Measurements from ENCODE around the gene FIBCD1. TPM values are rescaled to one million over a fixed set of nuclear protein-coding genes. Genes with fewer than 3 reads are reported as not detected.

FIBCD1 gene
- total RNA-seq, 6 experiments from 2014 or later, result not detected

DNA sequence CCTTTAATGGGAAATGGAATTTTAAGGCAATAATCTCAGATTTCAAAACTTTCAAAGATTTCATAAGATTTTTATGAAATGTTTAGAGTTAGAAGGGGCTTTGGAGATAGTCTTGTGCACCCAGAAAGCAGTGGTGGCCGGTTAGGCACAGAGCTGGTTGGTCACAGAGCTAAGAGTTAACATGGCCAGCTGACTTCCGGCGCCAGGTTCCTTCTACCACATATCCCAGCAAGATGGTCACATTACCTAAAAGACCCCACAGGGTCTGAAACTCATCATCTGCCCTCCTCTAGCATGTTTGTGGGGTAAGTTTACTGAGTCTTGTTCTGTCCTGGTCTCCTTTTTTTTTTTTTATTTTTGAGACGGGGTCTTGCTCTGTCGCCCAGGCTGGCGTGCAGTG lies 61.7 kb downstream of the FIBCD1 start:
- TF ChIP-seq POLR2A (IDR thresholded peaks at IDR 0.05), result no peak
- TF ChIP-seq, protein P1, sequence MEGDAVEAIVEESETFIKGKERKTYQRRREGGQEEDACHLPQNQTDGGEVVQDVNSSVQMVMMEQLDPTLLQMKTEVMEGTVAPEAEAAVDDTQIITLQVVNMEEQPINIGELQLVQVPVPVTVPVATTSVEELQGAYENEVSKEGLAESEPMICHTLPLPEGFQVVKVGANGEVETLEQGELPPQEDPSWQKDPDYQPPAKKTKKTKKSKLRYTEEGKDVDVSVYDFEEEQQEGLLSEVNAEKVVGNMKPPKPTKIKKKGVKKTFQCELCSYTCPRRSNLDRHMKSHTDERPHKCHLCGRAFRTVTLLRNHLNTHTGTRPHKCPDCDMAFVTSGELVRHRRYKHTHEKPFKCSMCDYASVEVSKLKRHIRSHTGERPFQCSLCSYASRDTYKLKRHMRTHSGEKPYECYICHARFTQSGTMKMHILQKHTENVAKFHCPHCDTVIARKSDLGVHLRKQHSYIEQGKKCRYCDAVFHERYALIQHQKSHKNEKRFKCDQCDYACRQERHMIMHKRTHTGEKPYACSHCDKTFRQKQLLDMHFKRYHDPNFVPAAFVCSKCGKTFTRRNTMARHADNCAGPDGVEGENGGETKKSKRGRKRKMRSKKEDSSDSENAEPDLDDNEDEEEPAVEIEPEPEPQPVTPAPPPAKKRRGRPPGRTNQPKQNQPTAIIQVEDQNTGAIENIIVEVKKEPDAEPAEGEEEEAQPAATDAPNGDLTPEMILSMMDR (IDR thresholded peaks at IDR 0.05), result no peak
- Histone ChIP-seq H3K4me1 (peaks cover 0 to 18% (median 4%) of the 10 kb centered on the region in 4 donors), H3K4me3 (no peak overlapping the region), H3K27me3 (no peaks in the 10 kb centered on the region), H3K27ac (no peak overlapping the region), H3K36me3 (peaks cover 0 to 59% (median 22%) of the 10 kb centered on the region in 4 donors), H3K9me3 (no peaks in the 10 kb centered on the region)
- WGBS (ENCODE audit: insufficient coverage, low coverage, low lambda C conversion rate, missing lambda C conversion rate), result 100% methylated on average over 3 of the region's 6 CpGs
- intact Hi-C loops (cut with DNase I), result no loop called here
- no peak for ATAC-seq
- peak in 1 of 3 donors; percentile 26 for DNase-seq

DNA sequence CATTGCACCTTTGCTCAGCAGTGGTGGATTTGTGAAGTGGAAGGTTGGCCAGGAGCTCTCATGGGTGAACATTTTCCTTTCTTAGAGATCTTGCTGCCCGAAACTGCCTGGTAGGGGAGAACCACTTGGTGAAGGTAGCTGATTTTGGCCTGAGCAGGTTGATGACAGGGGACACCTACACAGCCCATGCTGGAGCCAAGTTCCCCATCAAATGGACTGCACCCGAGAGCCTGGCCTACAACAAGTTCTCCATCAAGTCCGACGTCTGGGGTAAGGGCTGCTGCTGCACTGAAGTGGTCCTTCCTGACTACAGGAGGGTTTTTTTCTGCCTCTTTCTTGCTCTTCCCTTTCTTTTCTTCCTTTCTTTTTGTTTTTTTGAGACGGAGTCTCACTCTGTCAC lies 64.3 kb downstream of the FIBCD1 start:
- peak in 1 of 3 donors; percentile 35 for DNase-seq
- Histone ChIP-seq H3K4me3 (no peak overlapping the region), H3K9me3 (no peaks in the 10 kb centered on the region), H3K27ac (no peak overlapping the region), H3K4me1 (peaks cover 0 to 20% (median 4%) of the 10 kb centered on the region in 4 donors), H3K27me3 (no peaks in the 10 kb centered on the region), H3K36me3 (peaks cover 0 to 35% (median 10%) of the 10 kb centered on the region in 4 donors)
- no peak for ATAC-seq
- WGBS (ENCODE audit: insufficient coverage, low coverage, low lambda C conversion rate, missing lambda C conversion rate), result 89% methylated on average over 4 of the region's 5 CpGs
- no peak for TF ChIP-seq POLR2A (IDR thresholded peaks at IDR 0.05)
- TF ChIP-seq, protein P1 (IDR thresholded peaks at IDR 0.05), result no peak
- intact Hi-C loops (cut with DNase I), result no loop called here

DNA sequence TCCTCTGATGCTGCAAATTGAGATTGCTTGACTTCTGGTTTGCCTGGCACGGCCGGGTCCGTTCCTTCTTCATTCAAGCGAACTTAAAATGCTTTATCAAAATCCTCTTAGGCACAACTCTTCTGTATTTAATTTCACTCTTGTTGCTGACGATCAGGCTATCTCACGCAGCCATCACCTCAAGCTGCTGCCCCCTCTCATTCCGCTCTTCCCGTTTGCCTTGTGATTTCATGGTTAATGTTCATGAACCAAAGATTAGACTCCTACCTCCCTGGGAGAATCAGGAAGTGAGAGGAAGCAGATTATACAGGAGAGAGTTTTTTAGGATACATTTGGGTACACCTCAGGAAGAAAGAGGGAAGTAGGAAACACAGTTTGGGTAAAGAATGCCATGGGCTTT lies 65.1 kb downstream of the FIBCD1 start:
- WGBS (ENCODE audit: insufficient coverage, low coverage, low lambda C conversion rate, missing lambda C conversion rate), result 77% methylated on average over 4 of the region's 8 CpGs
- ATAC-seq, result no peak
- no peaks in the 10 kb centered on the region for H3K27me3 ChIP-seq
- peak in 1 of 3 donors; percentile 11 for DNase-seq
- peaks cover 0 to 20% (median 4%) of the 10 kb centered on the region in 4 donors for H3K4me1 ChIP-seq
- H3K27ac ChIP-seq, result peak overlapping the region in 1 of 3 donors; percentile 37
- no peaks in the 10 kb centered on the region for H3K9me3 ChIP-seq
- intact Hi-C loops (cut with DNase I), result no loop called here
- H3K4me3 ChIP-seq, result no peak overlapping the region
- peaks cover 0 to 27% (median 6%) of the 10 kb centered on the region in 4 donors for H3K36me3 ChIP-seq
- TF ChIP-seq, protein P1 (IDR thresholded peaks at IDR 0.05), result no peak

DNA sequence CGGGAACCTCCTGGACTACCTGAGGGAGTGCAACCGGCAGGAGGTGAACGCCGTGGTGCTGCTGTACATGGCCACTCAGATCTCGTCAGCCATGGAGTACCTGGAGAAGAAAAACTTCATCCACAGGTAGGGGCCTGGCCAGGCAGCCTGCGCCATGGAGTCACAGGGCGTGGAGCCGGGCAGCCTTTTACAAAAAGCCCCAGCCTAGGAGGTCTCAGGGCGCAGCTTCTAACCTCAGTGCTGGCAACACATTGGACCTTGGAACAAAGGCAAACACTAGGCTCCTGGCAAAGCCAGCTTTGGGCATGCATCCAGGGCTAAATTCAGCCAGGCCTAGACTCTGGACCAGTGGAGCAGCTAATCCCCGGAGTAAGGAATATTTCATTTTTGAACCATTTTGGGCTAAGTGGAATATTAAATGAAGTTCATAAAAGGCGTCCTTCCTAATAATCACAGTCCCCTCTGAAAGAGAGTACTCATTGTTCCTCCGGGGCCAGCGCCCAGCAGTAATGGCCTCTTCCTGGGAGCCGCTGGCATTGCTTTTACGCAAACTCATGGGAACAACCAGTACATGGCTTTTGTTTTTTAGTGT lies 66.0 kb downstream of the FIBCD1 start:
- TF ChIP-seq POLR2A (IDR thresholded peaks at IDR 0.05), result no peak
- 39% methylated on average over 7 of the region's 15 CpGs for WGBS (ENCODE audit: insufficient coverage, low coverage, low lambda C conversion rate, missing lambda C conversion rate)
- Histone ChIP-seq H3K4me1 (peaks cover 0 to 20% (median 4%) of the 10 kb centered on the region in 4 donors), H3K27me3 (no peaks in the 10 kb centered on the region), H3K9me3 (no peaks in the 10 kb centered on the region), H3K36me3 (peaks cover 0 to 20% (median 6%) of the 10 kb centered on the region in 4 donors), H3K27ac (peak overlapping the region in 2 of 3 donors; percentile 20 to 37), H3K4me3 (no peak overlapping the region)
- ATAC-seq (peak; percentile 95 to 96 (median 95)), DNase-seq (peak; percentile 83 to 93 (median 86))
- intact Hi-C loops (cut with DNase I), result no loop called here

DNA sequence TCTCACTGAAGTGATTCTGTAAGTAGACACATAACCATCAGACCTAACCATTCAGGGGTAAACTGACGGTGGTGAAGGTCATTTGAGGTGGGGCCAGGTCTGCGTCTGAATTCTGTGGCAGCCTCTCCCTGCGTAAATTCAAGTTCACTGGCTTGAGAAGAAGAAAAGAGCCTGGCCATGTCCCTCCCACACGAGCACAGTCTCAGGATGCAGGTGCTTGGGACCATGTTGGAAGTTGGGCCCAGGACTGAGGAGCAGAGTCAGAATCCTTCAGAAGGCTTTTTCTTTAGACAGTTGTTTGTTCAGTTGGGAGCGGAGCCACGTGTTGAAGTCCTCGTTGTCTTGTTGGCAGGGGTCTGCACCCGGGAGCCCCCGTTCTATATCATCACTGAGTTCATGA lies 66.5 kb downstream of the FIBCD1 start:
- peaks cover 0 to 20% (median 4%) of the 10 kb centered on the region in 4 donors for H3K4me1 ChIP-seq
- 93% methylated on average over 2 of the region's 9 CpGs for WGBS (ENCODE audit: insufficient coverage, low coverage, low lambda C conversion rate, missing lambda C conversion rate)
- no peak for TF ChIP-seq POLR2A (IDR thresholded peaks at IDR 0.05)
- TF ChIP-seq, protein P1 (IDR thresholded peaks at IDR 0.05), result no peak
- ATAC-seq (peak; percentile 6 to 27 (median 12)), DNase-seq (no peak)
- no peaks in the 10 kb centered on the region for H3K9me3 ChIP-seq
- H3K36me3 ChIP-seq, result peaks cover 0 to 20% (median 6%) of the 10 kb centered on the region in 4 donors
- H3K4me3 ChIP-seq, result no peak overlapping the region
- intact Hi-C loops (cut with DNase I), result no loop called here
- H3K27ac ChIP-seq, result peak overlapping the region in 1 of 3 donors; percentile 33
- no peaks in the 10 kb centered on the region for H3K27me3 ChIP-seq
